Adrenal gland (tissue), 5 donors: ENCODE measurements around the gene CHKA.
A peak's percentile ranks its signal among the peaks of the same experiment; 100 is the strongest.

Source experiments
- CTCF ChIP-seq, 6 experiments: fragments of 450-650 bp in 4 of 6; fragments of 200-600 bp in 2 of 6; sonication (generic) in 1 of 6; IDR thresholded peaks; 1 replicate in 5 of 6; 2 replicates in 1 of 6; pipeline versions ENCODE4 v1.5.1 to v1.8.0; 2016 to 2021; ENCODE audit warnings: antibody characterized with exemption in 6 of 6, mild to moderate bottlenecking in 2 of 6, moderate library complexity in 1 of 6
- POLR2A ChIP-seq, 2 donors: fragments of 450-650 bp; IDR thresholded peaks; one replicate each; pipeline ENCODE4 v1.6.1; 2017; ENCODE audit warnings: antibody characterized with exemption in 2 of 2, mild to moderate bottlenecking in 2 of 2, moderate library complexity in 1 of 2
- donor health status: DM: no; HTN: no; CAD: no.

GRCh38 chr11:68146010-68146540, 24.9 kb upstream of the CHKA start:
- TF ChIP-seq CTCF (IDR thresholded peaks at IDR 0.05) (no peak), POLR2A (IDR thresholded peaks at IDR 0.05) (peak in 1 of 2 donors; percentile 72)
